ENCODE results near the gene POU3F1.
A peak's percentile ranks its signal among the peaks of the same experiment; 100 is the strongest.

The POU3F1 gene

GRCh38 chr1:38073534-38074301 lies 27.1 kb upstream of the POU3F1 start:
- no peak for DNase-seq (ENCODE audit: low spot score)

GRCh38 chr1:38072858-38073257 lies 26.3 kb upstream of the POU3F1 start:
- DNase-seq (ENCODE audit: low spot score): no peak

GRCh38 chr1:38071312-38072256 lies 25.0 kb upstream of the POU3F1 start:
- DNase-seq (ENCODE audit: low spot score): peak; percentile 51

GRCh38 chr1:38068980-38069340 lies 22.4 kb upstream of the POU3F1 start:
- DNase-seq (ENCODE audit: low spot score): no peak

GRCh38 chr1:38068220-38068979 lies 21.8 kb upstream of the POU3F1 start:
- no peak for DNase-seq (ENCODE audit: low spot score)

- peak; percentile 94 for DNase-seq (ENCODE audit: low spot score)
Observed at GRCh38 chr1:38064197-38064903, 17.8 kb upstream of the POU3F1 start.

GRCh38 chr1:38063616-38064015 lies 17.0 kb upstream of the POU3F1 start:
- no peak for DNase-seq (ENCODE audit: low spot score)

- no peak for DNase-seq (ENCODE audit: low spot score)
Observed at GRCh38 chr1:38062361-38063288, 16.0 kb upstream of the POU3F1 start.

- no peak for DNase-seq (ENCODE audit: low spot score)
Observed at GRCh38 chr1:38061883-38062328, 15.3 kb upstream of the POU3F1 start.

- DNase-seq (ENCODE audit: low spot score): no peak
Observed at GRCh38 chr1:38061290-38061689, 14.7 kb upstream of the POU3F1 start.

GRCh38 chr1:38060498-38060897 lies 13.9 kb upstream of the POU3F1 start:
- DNase-seq (ENCODE audit: low spot score): no peak

GRCh38 chr1:38059635-38060250 lies 13.2 kb upstream of the POU3F1 start:
- no peak for DNase-seq (ENCODE audit: low spot score)

- no peak for DNase-seq (ENCODE audit: low spot score)
Observed at GRCh38 chr1:38055965-38056364, 9.4 kb upstream of the POU3F1 start.

GRCh38 chr1:38055398-38055797 lies 8.8 kb upstream of the POU3F1 start:
- DNase-seq (ENCODE audit: low spot score): no peak

- DNase-seq (ENCODE audit: low spot score): no peak
Observed at GRCh38 chr1:38053416-38054091, 7.0 kb upstream of the POU3F1 start.

- DNase-seq (ENCODE audit: low spot score): no peak
Observed at GRCh38 chr1:38052750-38053415, 6.3 kb upstream of the POU3F1 start.

GRCh38 chr1:38051079-38051543 lies 4.5 kb upstream of the POU3F1 start:
- no peak for DNase-seq (ENCODE audit: low spot score)

GRCh38 chr1:38050397-38051078 lies 3.9 kb upstream of the POU3F1 start:
- no peak for DNase-seq (ENCODE audit: low spot score)
